Stimulated activated CD4-positive, alpha-beta T cell treated with anti-CD3 and anti-CD28 coated beads, TNF-alpha, amount 100 ng/mL, for 1 hour (primary cell): ENCODE measurements around the gene CACNA2D1.
"Not testable (repeated sequence)": the region's sequence is repeated elsewhere in the genome, so short reads cannot be mapped to it uniquely, and the experiment has no call there.

ENCODE experiments used
- DNase-seq, 3 donors: peaks; one replicate each; pipeline ENCODE4 v3.0.0-alpha.2; 2020; ENCODE audit warnings: low read depth in 3 of 3, low spot score in 1 of 3

Gene CACNA2D1

GRCh38 chr7:82393840-82394220, 49.7 kb downstream of the CACNA2D1 start:
- no peak for DNase-seq

- no peak for DNase-seq
Measured at GRCh38 chr7:82393076-82393839, 50.3 kb downstream of the CACNA2D1 start.

DNA sequence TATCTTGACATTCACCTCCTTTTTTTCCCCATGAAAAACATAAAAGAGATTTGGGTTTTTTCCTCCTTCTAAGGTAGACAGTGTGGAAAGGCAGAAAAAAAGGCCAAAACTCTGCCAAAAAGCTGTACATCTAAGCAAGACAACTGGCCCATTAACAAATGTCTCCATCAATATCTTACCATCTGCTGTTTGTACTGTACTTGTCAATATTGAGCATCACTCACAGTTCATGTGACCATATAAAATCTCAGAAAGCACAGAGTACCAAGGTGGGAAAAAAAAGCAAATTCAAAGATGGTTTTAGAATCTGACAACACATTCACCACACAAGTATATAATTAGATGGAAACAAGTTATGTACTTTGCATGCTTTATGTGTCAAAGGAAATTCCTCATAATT, 52.6 kb downstream of the CACNA2D1 start:
- DNase-seq: no peak

DNA sequence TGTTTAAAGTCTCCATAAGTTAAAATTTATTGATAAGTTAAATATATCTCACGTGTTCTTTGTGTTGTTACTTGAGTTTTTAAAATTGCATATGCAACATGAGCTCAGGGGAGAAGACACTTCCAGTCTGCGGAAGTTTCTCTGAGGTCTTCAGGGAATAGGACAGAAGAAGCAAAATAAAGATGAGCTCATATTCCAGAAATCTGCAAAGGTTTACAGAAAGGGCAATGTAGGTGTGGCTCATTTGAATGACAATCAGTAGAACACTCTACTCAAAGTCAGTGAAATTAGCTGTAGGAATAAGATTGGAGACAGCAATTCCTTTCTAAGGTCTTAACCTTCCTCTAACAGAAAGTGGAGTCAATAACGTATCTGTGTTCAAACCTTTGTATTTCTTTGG, 53.7 kb downstream of the CACNA2D1 start:
- no peak for DNase-seq

GRCh38 chr7:82388138-82388537, 55.4 kb downstream of the CACNA2D1 start:
- no peak for DNase-seq

- not testable (repeated sequence) for DNase-seq
Measured at GRCh38 chr7:82386571-82386970, 57.0 kb downstream of the CACNA2D1 start.

DNA sequence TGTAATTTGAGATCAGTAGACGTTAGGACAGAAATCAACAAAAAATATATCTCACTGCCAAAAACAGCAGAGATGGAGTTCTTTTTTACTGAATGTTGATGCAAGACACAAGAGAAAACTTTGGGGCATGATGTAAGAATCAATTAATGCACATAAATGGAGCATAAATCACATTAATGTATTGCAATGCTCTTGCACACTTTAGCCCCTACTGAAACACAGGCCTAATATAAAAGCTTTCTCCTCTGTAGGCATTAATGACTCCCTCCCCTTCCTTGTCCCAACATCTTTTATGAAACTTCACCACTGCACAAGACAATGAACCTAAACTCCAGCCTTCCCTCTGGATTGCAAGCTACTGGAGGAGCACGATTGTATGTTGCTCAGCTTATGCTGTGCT, 58.8 kb downstream of the CACNA2D1 start:
- DNase-seq: no peak

GRCh38 chr7:82384051-82384464, 59.5 kb downstream of the CACNA2D1 start:
- no peak for DNase-seq

- no peak for DNase-seq
Measured at GRCh38 chr7:82382276-82382675, 61.3 kb downstream of the CACNA2D1 start.

- DNase-seq: no peak
Measured at GRCh38 chr7:82376739-82377138, 66.8 kb downstream of the CACNA2D1 start.

DNA sequence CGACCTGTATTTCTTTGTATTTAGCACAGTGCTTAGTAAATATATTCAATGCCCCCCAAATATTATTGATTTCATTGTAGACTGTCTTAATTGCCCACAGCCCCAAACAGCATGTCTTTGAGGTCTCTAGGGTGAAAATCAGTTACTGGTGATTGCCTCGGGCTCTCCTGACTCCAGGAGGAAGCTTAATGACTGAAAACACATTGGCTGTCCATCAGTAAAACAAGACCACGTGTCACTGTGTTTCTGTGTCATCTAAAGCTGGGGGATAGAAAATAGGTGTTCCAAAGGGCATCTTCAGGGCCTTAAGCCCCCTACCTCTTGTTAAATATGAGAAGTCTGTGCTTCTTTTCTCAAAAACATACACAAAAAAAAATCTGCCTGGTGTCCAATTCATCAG, 67.9 kb downstream of the CACNA2D1 start:
- DNase-seq: no peak

GRCh38 chr7:82375129-82375528, 68.4 kb downstream of the CACNA2D1 start:
- DNase-seq: no peak

DNA sequence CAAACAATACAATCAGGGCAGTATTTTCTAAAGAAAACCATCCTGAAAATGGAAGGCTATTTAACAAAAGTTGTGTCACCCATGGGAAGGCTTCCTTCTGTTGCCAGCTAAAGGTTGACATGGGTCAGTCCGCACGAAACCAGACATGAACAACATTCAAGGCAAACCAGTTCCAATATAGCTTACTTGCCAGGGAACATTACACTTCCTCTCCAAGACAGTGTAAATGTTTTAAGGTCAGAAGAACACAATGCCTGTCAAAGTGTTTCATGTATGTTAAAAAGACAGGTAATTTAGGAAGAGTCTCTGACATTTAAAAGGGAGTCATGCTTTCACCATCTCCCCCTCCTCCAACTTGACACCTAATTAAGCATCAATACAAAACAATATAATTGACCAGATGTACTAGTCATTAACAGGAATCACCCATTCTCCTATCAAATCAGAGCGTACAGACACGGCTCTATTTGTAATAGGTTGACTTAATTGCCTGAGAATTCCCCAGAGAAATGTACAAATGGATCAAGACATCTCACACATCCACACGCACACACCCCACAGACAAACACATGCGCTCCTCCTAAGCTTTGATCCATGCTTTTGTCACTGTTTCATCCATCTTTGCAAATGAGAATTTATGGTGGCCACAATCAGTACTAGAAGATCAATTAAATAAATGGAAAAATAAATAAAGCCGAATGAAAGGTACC, 69.5 kb downstream of the CACNA2D1 start:
- DNase-seq: no peak

GRCh38 chr7:82364671-82365070, 78.9 kb downstream of the CACNA2D1 start:
- no peak for DNase-seq

DNA sequence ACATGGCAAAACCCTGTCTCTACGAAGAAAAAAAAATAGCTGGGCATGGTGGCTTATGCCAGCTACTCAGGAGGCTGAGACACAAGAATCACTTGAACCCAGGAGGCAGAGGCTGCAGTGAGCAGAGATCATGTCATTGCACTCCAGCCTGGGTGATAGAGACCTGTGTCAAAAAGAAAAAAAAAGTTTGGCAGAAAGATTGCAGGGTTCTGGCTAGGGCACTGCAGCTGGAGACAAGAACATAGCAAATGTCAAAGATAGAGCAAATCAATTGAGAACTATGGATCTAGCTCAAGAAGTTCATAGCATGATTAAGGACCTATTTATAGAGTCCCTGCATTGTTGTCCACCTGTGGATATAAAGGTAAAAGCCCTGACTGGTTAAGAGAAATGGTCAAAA, 79.5 kb downstream of the CACNA2D1 start:
- DNase-seq: no peak

- DNase-seq: no peak
Measured at GRCh38 chr7:82362129-82362706, 81.4 kb downstream of the CACNA2D1 start.

GRCh38 chr7:82360591-82361368, 82.8 kb downstream of the CACNA2D1 start:
- no peak for DNase-seq

GRCh38 chr7:82359426-82359825, 84.2 kb downstream of the CACNA2D1 start:
- DNase-seq: no peak

DNA sequence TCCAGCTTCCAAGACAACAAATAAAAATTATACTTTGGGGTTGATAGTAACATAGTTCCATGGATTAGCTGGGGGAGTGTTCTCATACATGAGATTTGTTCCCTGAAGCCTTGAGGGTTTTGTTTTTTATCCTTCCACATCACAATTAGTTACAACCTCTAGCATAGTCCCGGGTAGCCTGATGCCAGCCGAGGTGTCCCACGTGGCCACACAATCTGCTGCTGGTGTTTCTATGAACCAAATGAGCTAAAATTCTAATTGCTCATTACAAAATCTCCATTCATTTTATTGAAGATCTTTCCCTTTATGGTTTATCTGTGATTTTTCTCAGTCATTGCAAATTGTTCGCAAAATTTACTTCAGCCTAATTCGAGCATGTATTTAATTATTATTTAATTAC, 84.7 kb downstream of the CACNA2D1 start:
- no peak for DNase-seq

DNA sequence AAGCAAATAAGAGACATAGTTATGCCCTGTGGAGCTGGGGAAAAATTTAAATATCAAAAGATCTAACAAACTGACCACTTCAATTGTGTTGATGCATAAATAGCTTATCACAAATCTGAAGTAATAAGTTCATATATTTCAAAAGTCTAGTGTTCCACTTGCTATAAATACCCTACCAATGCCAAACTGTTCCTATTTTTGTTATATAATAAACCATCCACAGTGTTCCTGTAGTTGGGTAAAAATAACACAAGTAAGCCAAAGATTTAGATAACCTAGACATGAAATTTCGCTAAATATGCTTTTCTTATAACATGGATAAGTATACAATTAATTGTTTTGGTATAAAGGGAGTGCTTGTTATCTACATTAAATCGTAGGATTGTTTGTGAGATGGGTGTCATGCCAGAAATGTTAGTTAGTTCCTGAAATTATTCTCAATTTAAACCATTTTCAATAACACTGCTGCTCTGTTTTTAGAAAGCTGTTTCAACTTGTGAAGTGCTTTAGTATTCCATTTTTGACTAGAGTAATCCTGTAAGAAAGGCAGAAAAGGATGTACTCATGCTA, 85.5 kb downstream of the CACNA2D1 start:
- no peak for DNase-seq

- DNase-seq: no peak
Measured at GRCh38 chr7:82348251-82348650, 95.3 kb downstream of the CACNA2D1 start.
